Loucy (cell line): Measurements from ENCODE around the gene ZNF76.
"Not testable (repeated sequence)": the region's sequence is repeated elsewhere in the genome, so short reads cannot be mapped to it uniquely, and the experiment has no call there.

Experiments
- EZH2phosphoT487 ChIP-seq: fragments of 200-600 bp; IDR thresholded peaks from 2 replicates; pipeline ENCODE4 v1.6.1; 2018; ENCODE audit warnings: antibody characterized with exemption, mild to moderate bottlenecking, moderate library complexity, borderline replicate concordance
- TF ChIP-seq, protein P1 (sequence below): fragments of 200-600 bp; sonication (generic); conservative IDR thresholded peaks from 2 replicates; pipeline ENCODE4 v1.5.1; 2014; ENCODE audit warnings: mild to moderate bottlenecking, antibody characterized with exemption, low read length

DNA sequence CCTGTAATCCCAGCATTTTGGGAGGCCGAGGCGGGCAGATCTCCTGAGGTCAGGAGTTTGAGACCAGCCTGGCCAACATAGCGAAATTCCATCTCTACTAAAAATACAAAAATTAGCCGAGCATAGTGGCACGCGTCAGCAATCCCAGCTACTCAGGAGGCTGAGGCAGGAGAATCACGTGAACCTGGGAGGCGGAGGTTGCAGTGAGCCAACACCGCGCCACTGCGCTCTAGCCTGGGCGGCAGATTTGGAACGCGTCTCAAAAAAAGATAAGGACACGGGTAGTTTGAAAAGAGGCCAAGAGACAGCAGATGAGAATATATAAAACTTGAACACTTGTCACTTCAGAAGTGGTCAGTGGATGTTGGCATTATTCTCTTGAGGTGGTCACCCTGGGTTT lies 47.6 kb downstream of the ZNF76 start:
- TF ChIP-seq, protein P1, sequence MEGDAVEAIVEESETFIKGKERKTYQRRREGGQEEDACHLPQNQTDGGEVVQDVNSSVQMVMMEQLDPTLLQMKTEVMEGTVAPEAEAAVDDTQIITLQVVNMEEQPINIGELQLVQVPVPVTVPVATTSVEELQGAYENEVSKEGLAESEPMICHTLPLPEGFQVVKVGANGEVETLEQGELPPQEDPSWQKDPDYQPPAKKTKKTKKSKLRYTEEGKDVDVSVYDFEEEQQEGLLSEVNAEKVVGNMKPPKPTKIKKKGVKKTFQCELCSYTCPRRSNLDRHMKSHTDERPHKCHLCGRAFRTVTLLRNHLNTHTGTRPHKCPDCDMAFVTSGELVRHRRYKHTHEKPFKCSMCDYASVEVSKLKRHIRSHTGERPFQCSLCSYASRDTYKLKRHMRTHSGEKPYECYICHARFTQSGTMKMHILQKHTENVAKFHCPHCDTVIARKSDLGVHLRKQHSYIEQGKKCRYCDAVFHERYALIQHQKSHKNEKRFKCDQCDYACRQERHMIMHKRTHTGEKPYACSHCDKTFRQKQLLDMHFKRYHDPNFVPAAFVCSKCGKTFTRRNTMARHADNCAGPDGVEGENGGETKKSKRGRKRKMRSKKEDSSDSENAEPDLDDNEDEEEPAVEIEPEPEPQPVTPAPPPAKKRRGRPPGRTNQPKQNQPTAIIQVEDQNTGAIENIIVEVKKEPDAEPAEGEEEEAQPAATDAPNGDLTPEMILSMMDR: not testable (repeated sequence)
- not testable (repeated sequence) for TF ChIP-seq EZH2phosphoT487
